GM19324 (cell line): ENCODE data around the gene NPIPB6.

ENCODE experiments used
- ATAC-seq: cut with Tn5 transposase; IDR thresholded peaks from one replicate; pipeline ENCODE4 v1.9.1; 2021; ENCODE audit warnings: mild to moderate bottlenecking, moderate library complexity; ENCODE audit not compliant: unreplicated experiment, low FRiP score

NPIPB6 gene

DNA sequence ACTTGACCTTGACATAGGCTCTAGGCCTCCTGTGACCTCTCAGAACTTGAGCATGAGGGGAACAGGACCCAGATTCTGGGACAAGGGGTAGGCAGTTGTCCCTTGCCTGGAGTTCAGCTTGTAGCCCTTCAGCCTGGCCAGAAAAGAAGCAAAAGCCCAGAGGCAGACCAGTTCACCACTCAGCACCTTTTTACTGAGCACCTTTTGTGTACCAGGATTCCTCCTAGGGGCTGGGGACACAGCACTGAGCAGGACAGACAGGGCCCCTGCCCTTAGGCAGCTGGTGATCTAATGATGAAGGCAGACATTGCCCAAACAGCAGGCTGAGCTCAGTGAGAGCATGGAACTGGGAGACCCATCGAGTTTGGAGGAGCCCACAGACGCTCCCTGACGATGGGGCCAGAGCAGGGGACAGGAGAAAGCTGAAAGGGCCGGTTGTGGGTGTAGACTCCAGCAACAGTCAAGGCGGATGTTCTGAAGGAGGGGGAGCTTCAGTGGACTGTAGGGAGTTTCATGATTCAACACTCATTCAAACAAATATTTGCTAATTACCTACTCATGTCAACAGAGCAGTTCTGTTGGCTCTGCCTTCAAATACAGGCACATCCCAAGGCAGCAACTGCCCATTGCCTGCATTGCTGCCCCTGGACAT is 38.9 kb downstream of the NPIPB6 start:
- no peak for ATAC-seq

DNA sequence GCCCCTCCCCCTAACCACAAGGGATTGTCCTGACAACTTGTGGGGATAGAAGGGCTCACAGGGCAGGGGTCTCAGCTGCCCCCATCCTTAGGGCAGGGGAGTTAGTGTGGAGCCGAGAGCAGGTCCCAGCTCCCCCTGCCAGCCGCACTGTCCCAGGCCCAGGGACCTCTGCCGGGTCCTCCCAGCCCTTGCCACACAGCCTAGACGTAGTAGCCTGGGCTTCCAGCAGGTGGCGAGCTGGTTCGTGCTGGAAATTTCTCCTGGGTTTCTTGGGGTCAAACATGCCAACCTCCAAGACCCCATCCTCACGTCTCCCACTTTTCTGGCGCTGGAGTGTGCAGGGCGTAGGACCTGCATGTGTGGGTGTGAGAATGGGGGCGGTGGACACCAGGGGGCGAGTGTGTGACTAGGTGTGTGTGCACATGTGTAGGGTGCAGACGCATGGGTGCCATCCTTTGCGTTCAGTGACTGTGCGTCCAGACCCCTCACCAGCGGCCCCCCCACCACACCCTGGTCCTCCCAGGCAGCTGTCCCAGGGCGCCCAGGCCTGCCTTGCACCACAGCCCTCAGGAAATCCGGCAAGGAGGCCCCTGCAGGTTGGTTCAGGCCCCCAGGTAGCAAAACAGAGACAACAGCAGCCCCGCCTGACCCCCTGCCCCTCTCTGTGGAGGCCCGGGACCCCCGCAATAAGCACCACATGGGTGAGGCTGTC is 41.5 kb downstream of the NPIPB6 start:
- no peak for ATAC-seq

DNA sequence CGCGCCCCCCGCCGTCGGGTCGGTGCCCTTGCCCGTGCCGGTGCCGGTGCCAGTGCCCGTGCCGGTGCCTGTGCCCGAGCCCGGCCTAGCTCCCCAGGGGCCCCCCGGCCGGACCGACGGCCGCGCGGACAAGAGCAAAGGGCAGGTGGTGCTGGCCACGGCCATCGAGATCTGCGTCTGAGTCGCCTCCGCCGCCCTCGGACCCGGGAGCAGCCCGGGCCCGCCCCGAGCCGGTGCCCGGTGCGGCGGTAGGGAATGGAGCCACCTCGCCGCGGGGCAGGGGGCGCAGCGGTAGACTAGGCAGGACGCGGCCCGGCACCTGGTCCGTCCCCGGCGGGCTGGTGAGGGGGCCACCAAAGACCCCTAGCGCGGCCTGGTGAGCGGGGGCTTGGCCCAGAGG is 42.6 kb downstream of the NPIPB6 start:
- ATAC-seq = no peak

DNA sequence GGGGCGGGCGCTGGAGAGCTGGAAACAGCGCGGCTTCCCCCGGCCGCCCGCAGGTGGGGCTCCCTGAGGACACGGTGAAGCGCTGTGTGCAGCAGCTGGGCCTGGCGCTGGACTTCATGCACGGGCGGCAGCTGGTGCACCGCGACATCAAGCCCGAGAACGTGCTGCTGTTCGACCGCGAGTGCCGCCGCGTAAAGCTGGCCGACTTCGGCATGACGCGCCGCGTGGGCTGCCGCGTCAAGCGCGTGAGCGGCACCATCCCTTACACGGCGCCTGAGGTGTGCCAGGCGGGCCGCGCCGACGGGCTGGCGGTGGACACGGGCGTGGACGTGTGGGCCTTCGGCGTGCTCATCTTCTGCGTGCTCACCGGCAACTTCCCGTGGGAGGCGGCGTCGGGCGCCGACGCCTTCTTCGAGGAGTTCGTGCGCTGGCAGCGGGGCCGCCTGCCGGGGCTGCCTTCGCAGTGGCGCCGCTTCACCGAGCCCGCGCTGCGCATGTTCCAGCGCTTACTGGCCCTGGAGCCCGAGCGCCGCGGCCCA is 43.2 kb downstream of the NPIPB6 start:
- ATAC-seq = no peak

DNA sequence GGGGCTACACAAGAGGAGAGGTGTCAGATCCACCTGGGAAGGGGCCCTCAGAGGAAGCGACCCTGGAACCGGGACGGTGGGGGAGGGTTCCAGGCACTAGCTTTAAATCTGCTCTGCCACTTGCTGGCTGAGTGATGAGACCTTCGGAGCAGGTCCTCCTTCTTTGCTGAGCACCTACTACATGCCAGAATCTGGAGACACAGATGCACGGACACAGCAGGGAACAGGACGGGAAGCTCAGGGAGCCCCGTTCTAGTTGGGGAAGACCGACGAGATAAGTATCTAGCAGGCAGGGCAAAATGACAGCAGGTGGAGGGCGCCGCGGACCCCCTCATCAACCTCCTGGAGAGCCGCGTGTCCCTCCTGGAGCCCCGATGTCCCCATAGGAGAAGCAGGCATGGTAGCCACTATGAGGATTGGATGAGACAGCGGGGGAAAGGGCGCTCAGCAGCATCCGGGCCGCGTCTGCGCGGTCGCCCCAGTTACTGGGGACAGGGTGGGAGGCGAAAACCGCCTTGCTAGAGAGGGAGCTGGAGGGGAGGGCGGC is 43.8 kb downstream of the NPIPB6 start:
- no peak for ATAC-seq

DNA sequence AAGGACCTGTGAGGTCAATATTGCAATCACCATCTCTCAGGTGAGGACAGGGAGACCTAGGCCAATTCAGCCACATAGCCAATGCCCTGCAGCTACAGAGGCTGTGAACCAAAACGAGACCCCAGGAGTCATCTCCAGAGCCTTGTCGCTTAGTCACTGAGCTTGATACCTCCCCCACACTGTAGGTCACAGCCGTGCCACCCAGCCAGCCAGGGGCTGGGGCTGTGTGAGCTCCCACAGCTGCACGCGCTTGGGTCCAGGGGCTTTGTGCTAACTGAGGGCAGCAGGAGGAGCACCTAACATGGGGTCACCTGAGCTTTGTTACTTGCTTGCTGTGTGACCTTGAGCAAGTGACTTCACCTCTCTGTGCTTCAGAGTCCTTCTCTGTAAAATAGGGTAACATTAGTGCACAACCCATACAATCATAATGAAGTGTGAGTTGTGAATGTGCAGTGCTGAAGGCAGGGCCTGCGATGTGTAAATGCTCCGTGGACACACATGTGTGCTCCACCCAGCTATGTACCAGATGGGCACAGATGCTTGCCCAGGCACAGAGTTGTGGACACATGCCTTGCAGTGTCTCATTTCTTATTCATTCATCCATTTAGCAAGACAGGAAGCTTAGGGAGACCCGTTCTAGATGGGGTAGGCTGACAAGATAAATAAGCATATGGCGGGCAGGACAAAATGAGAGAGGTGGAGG is 45.1 kb downstream of the NPIPB6 start:
- no peak for ATAC-seq

DNA sequence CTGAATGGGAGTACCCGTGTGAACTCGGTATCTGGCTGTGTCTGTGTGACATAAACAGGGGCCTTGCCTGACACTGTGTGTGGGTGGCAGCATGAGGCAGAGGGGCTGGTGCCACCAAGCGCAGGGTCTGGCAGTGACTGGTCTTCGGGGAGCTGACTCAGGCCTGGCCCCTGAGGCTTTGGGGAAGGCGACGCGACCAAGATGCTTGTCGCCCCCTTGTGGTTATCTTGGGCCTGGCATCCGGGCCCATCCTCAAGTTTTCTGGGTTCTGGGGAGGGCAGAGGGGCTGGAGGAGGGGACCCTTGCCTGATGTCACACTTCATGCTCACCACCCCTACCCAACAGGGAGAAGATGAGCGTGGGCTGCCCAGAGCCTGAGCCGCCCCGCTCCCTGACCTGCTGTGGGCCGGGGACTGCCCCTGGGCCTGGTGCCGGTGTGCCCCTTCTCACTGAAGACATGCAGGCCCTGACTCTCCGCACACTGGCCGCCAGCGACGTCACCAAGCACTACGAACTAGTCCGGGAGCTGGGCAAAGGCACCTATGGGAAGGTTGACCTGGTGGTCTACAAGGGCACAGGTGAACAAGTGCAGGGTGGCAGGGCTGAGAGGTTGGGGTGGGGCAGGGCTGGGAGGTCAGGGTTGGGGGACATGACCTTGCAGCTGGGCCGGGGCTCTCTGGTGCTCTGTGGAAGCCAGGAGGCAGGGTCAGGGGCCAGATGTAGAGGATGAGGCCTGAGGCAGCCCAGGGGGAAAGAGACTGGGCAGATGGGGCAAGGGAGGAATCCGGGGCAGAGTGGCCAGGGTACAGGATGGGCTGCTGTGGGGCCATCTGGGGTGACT is 46.0 kb downstream of the NPIPB6 start:
- no peak for ATAC-seq

DNA sequence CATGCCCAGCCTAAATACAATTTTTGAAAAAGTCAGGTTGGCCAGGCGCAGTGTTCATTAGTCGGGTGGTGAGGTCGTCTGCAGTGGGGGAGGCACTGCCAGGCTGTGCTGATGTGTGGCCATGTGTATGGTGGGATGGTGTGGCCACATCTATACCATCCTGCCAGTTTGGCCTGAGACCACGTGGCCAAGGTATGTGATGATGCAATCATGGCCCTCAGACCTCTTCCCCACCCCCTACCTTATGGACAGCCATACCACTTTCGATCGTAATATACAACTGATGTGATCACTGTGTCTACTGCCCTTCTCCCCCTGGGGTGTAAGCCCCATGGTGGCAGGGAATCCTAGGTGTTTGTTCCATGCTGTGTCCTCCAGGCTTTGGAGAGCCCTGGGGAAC is 47.3 kb downstream of the NPIPB6 start:
- ATAC-seq = no peak

DNA sequence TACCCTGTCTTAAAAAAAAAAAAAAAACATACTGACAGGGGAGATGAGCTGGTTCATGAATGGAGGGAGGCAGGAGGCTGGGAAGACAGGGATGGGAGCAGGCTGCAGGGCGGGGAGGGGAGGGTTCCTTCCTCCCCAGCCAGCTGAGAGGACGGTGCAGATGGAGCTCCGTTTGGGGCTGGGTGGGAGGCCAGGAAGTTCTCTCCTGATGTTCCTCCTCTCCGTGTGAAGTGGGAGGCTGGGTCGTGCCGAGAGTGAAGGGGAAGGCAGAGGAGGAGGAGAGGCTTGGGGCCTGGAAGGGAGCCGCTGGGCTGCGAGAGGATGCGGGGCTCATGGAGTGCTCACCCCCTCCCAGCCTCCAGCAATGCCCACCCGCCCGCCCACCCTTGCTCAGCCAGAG is 49.7 kb downstream of the NPIPB6 start:
- no peak for ATAC-seq

DNA sequence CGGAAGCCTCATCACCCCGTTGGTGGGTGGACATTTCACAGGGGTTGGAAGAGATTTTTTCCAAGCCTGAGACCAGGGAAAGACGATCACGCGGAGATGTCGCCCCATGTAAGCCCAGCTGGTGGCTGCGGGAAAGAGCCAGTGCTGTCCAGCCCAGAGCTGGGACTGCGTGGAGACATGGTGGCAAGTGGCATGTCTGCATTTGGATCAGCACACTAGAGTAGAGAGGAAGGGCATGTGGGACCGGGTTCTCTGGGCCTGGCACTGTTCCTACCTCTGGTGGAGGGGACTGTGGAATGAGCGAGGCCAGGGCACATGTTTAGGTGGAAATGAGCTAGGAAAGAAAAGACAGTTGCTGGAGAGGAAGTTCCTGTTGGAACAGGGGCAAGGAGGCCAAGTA is 51.0 kb downstream of the NPIPB6 start:
- no peak for ATAC-seq

DNA sequence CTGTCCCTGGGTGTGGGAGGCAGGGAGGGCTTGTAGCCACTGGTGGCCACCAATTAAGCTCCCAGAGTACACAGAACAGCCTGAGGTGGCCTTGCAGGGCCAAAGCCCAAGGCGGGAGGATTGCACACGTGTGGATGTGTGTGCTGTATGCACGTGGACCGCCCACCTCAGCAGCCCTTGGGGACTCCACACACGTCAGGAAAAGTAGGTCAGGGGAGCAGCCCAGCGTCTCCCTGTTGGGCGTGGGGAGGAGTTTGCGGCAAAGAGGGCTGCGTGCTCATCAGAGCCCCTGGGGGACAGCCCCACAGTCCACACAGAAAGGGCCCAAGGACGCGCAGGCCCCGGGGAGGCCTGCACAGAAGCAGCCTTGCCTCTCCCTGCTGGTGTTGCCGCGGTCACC is 51.4 kb downstream of the NPIPB6 start:
- ATAC-seq = no peak

DNA sequence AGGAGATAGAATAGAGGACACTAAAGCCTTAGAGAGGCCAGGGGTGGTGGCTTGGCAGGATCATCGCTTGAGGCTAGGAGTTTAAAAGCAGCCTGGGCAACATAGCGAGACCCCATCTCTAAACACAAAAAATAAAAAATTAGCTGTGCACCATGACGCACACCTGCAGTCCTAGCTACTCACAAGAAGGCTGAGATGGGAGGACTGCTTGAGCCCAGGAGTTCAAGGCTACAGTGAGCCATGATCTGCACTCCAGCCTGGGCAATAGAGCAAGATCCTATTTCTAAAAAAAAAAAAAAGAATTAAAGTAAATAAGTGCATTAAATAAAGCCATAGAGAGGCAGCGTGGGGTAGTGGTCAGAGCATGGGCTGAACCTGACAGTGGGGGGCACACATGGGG is 51.9 kb downstream of the NPIPB6 start:
- no peak for ATAC-seq

DNA sequence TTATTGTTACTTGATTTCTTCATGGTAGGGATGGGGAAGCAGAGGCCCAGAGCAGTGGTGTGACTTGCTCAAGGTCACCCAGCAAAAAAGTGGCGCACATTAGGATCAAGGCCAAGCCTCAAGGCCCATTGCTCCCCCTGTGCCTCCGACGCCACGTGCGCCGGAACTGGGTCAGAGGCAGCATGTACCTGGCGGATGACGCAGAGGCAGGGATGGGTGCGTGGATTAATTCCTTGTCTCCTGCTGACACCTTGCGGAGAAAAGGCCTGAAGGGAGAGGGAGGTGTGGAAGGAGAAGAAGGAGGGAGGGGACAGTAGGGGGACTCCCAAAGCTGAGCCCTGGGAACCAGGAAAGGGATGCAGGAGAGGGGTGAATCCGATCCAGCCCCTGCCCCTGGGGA is 52.5 kb downstream of the NPIPB6 start:
- no peak for ATAC-seq

DNA sequence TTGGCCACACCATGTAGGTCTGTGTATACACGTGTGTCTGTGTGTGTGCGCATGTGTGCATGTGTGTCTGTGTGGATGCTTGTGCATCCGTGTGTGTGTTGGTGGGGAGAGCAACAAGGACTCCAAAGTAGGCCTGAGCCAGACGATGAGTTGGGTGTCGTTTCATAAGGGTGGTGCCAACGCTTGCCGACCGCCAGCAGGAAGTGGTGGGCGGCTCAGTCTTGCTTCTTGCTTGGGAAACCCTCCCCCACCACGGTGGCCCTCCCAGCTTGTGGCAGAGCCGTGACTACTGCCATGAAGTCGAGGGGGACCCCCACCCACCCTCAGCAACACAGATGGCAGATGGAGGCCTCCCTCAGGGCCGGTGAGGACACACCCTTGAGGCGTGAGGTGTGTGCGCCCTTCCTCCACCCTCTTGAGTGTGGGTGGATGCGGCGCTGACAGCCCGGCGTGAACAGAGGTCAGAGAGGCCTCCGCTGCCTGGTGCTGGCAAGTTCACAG is 53.4 kb downstream of the NPIPB6 start:
- no peak for ATAC-seq

DNA sequence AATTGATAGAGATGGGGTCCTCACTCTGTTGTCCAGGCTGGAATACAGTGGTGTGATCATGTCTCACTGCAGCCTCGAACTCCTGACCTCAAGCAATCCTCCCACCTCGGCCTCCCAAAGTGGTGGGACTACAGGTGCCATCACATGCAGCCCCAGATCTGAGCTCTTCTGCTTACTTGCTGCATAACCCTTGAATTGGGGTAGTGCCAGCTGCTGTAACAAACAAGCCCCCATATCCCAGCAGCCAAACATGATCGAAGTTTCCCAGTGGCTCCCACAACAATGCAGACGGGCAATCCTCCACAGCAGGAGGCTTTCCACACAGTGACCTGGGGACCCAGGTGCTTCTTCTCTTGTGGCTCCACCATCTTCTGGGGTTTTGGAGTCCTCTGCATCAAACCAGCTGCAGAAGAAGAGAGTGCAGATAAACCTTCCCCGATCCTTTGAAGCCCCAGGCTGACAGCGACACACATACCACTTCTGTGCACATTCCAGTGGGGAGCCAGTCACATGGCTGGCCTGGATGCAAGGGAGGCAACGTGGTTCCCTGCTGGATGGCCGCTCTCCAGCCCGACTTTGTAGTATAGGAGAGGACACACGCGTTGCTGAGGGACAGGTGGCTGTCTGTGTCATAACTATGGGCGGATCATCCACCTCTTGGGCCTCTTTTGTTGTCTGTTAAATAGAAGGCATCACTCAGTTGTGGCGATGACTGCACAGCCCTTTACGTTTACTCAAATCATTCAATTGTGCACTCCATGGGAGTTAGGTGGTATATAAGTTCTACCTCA is 54.3 kb downstream of the NPIPB6 start:
- no peak for ATAC-seq

DNA sequence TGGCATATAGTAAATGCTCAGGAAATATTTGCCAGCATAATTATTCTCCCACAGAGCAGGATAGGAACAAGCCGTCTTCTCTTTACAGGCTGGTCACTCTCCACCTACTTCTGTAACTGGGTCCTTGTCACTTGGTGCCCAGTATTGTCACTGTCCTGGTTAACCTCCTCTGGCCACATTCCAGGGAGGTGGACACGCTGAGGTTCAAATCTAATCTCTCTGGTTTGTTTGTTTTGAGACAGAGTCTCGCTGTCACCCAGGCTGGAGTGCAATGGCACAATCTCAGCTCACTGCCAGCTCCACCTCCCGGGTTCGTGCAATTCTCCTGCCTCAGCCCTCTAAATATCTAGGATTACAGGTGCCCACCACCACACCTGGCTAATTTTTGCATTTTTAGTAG is 55.4 kb downstream of the NPIPB6 start:
- no peak for ATAC-seq

DNA sequence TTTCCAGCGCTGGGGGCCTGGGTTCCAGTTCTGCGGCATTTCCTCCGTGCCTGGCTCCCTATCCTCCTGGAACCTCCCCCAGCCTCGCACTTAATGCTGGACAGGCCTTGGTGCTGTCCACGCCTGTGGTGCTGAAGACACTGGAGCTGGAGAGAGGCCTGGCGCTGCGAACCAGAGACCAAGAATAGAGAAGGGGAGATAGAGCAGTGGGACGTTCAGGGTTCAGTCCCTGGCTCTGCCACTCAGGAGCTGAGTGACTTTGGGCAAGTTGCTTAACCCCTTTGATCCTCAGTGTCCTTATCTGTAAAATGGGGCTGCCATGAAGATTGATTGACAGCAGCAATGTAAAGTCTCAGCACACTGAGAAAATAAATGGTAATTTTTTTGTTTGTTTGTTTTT is 59.1 kb downstream of the NPIPB6 start:
- ATAC-seq = no peak

DNA sequence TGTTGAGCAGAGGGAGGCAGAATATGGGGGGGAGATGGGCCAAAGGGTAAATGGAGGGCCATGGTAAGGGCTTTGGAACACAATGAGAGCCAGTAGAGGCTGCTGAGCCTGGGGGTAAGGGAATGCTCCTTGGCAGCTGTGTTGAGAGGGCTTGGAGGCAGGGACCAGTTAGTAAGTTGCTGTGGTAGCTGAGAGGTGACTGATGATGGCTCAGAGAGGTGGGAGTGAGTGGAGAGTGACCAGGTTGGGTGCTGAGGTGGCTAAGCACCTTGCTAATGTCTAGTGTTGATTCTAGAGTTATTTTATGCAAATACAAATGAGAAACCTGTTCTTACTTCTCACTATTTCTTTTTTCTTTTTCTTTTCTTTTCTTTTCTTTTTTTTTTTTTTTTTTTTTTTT is 60.2 kb downstream of the NPIPB6 start:
- ATAC-seq = no peak

DNA sequence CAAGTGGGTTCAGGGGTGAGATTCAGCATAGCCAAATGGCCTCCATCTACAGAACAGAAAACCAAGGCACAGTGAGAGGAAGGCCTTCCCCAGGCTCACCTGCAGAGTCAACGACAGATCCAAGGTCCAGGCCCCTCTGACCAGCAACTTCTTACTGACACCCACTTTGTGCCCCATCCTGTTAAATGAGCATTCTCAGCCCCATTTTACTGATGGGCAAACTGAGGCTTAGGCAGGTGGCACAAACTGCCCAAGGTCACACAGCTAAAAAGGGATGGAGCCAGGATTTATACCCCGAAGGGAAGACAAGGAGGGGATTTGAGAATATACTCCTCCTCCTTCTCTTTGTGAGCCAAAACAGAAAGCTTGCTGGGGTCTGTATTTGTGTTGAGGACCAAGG is 61.7 kb downstream of the NPIPB6 start:
- no peak for ATAC-seq
